GM23338 (cell line): ENCODE data around the gene ANKRD40.

Source experiments
- CREB1 ChIP-seq: fragments of 250-450 bp; sonication (Bioruptor Pico); IDR thresholded peaks from 2 replicates; pipeline ENCODE4 v1.5.0; 2020; ENCODE audit warnings: low read depth, mild to moderate bottlenecking, moderate library complexity
- EZH2 ChIP-seq: fragments of 200-600 bp; sonication (generic); IDR thresholded peaks from one replicate; pipeline ENCODE4 v1.8.0; 2017; ENCODE audit warnings: antibody characterized with exemption, mild to moderate bottlenecking, low read depth; ENCODE audit not compliant: unreplicated experiment
- EZH2phosphoT487 ChIP-seq: fragments of 200-600 bp; sonication (generic); IDR thresholded peaks from one replicate; pipeline ENCODE4 v1.8.1; 2018; ENCODE audit warnings: antibody characterized with exemption; ENCODE audit not compliant: unreplicated experiment
- NANOG ChIP-seq: IDR thresholded peaks from 2 replicates; pipeline ENCODE4 v1.6.1; 2016; ENCODE audit warnings: antibody characterized with exemption, borderline replicate concordance
- POLR2AphosphoS5 ChIP-seq: IDR thresholded peaks from 2 replicates; pipeline ENCODE4 v1.6.1; 2016; ENCODE audit warnings: antibody characterized with exemption, low read depth
- REST ChIP-seq: IDR thresholded peaks from one replicate; pipeline ENCODE4 v1.6.1; 2018; ENCODE audit warnings: antibody characterized with exemption; ENCODE audit not compliant: unreplicated experiment
- STAT1 ChIP-seq: IDR thresholded peaks from one replicate; pipeline ENCODE4 v1.6.1; 2016; ENCODE audit warnings: antibody characterized with exemption; ENCODE audit not compliant: unreplicated experiment
- ZNF114 ChIP-seq: fragments of 250-450 bp; sonication (Bioruptor Pico); IDR thresholded peaks from 2 replicates; pipeline ENCODE4 v1.5.0; 2020; ENCODE audit warnings: mild to moderate bottlenecking, moderate library complexity
- ZNF331 ChIP-seq: fragments of 250-450 bp; sonication (Bioruptor Pico); IDR thresholded peaks from 2 replicates; pipeline ENCODE4 v1.5.0; 2020; ENCODE audit warnings: low read depth, mild to moderate bottlenecking, moderate library complexity
- TF ChIP-seq, protein P1 (sequence below), 2 experiments: fragments of 200-600 bp in 1 of 2; sonication (generic) in 1 of 2; conservative IDR thresholded peaks; 2 replicates each; pipeline versions ENCODE4 v1.5.1 to v1.6.1; 2016 to 2017; ENCODE audit warnings: antibody characterized with exemption in 2 of 2, low read depth in 2 of 2, mild to moderate bottlenecking in 2 of 2, moderate library complexity in 1 of 2

GRCh38 chr17:50722746-50723145 lies 15.0 kb upstream of the ANKRD40 start:
- TF ChIP-seq, protein P1, sequence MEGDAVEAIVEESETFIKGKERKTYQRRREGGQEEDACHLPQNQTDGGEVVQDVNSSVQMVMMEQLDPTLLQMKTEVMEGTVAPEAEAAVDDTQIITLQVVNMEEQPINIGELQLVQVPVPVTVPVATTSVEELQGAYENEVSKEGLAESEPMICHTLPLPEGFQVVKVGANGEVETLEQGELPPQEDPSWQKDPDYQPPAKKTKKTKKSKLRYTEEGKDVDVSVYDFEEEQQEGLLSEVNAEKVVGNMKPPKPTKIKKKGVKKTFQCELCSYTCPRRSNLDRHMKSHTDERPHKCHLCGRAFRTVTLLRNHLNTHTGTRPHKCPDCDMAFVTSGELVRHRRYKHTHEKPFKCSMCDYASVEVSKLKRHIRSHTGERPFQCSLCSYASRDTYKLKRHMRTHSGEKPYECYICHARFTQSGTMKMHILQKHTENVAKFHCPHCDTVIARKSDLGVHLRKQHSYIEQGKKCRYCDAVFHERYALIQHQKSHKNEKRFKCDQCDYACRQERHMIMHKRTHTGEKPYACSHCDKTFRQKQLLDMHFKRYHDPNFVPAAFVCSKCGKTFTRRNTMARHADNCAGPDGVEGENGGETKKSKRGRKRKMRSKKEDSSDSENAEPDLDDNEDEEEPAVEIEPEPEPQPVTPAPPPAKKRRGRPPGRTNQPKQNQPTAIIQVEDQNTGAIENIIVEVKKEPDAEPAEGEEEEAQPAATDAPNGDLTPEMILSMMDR (conservative IDR thresholded peaks at IDR 0.05; ENCODE audit: low read depth in 2 of 2): no peak
- TF ChIP-seq EZH2 (no peak), ZNF331 (CRISPR knock-in tag) (no peak), POLR2AphosphoS5 (no peak), ZNF114 (CRISPR knock-in tag) (no peak), REST (no peak), EZH2phosphoT487 (no peak), CREB1 (CRISPR knock-in tag) (no peak), NANOG (no peak), STAT1 (no peak)
